Retinal pigment epithelial cell (primary cell): ENCODE data around the gene EPB42.

Source experiments
- DNase-seq: peaks from one replicate; pipeline ENCODE4 v3.0.0-alpha.2; 2010; ENCODE audit warnings: low read depth
- H3K4me3 ChIP-seq: 2 replicates; pipeline ENCODE4 v1.5.1; 2011; ENCODE audit warnings: mild to moderate bottlenecking, low read length, control low read depth, moderate library complexity
- CTCF ChIP-seq: conservative IDR thresholded peaks from 2 replicates; pipeline ENCODE4 v1.5.1; 2011; ENCODE audit warnings: low read depth, low read length, control low read depth, inconsistent platforms

The EPB42 gene

DNA sequence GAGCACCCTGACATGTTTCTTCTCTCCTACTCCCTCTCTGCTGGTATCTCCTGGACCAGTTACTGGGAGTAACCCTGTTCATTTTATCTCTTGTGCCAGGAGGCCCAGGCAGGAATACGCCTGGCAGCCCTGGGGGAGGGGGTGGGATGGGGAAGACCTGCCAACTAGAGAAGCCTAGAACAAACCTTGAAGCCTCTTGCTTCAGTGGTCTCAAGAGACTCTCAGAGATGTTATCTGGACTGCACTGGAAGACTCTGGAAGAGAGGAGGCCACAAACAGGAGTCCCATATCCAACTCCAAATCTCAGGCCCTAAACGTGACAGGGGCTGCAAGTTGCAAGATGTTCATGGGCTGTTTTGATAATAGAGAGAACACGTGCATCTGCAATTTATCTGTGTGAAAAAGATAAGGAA, at the start of gene EPB42:
Gene EPB42, minus strand, starts transcription at position 28 of the 413 bp plus-strand sequence. CDS start 193 bp downstream, outside the sequence.
- H3K4me3 ChIP-seq = no peak within 1 kb of the TSS
- TF ChIP-seq CTCF = no peak
- no peak for DNase-seq

GRCh38 chr15:43270113-43270665, 49.4 kb upstream of the EPB42 start:
- no peak for TF ChIP-seq CTCF
- H3K4me3 ChIP-seq = no peak overlapping the region
- DNase-seq = no peak

DNA sequence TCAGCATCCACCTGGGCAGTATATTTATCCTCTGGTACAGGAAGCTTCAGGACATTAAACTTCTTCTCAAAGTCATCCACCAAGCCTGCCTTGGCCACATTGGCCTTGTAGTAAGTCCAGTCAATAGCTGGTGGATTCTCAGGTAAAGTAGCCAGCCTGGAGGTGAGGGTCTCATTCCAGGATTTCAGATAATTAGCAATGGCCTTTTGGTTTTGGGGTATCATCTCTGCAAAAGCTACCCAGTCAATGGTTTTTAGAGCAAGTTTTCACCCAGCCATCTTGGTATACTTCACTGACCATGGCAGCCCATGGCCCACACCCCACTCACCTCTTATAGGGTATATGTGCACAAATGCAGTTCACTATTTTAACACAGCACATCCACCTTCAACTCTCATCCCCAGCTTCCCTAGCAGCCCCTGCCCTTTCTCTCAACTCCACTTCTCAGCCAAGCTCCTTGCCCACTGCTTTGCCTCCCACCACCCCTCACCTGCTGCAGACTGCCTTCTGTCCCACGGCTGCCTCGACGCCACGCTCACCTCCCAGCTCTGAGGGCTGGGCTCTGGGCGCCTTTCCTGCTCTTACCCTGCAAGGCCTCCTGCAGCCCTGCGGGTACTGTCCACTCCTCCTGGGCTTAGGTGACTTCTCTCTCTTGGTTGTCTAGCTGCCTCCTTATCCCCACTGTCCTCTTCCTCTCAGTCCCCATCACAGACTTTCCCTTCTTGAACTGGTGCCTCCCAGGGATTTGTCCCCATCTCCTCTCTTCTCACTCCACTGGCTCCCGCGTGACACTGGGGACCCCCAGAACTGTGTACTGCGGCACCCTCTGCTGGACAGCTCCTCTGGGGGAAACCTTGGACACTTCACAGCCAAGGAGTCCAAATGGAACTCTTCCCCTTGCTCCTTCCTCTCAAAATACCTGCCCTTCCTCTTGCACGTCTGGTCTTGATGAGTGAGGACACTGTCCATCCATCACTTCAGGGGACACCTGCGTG, 47.6 kb upstream of the EPB42 start:
- DNase-seq = no peak
- H3K4me3 ChIP-seq = no peak overlapping the region
- TF ChIP-seq CTCF = peak; percentile 53

DNA sequence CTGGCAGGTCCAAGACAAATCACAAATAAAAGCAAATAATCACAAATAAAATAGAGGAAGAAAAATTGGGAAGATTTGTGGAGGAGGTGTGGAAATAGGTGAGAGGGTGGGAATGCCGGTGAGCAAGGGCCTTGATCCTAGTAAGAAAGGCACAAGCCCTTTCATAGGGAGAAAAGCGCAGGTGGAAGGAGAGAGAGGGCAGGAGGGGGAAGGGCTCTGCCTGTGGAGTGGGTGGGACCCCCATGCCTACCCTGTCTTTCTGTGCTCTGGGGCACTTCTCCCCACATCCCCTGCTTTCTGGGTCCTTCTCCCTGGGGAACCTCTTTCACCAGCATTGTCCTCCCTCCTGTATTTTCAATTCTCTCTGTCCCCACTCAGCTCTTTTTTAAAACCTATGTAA, 46.6 kb upstream of the EPB42 start:
- no peak for DNase-seq
- no peak overlapping the region for H3K4me3 ChIP-seq
- TF ChIP-seq CTCF = no peak

DNA sequence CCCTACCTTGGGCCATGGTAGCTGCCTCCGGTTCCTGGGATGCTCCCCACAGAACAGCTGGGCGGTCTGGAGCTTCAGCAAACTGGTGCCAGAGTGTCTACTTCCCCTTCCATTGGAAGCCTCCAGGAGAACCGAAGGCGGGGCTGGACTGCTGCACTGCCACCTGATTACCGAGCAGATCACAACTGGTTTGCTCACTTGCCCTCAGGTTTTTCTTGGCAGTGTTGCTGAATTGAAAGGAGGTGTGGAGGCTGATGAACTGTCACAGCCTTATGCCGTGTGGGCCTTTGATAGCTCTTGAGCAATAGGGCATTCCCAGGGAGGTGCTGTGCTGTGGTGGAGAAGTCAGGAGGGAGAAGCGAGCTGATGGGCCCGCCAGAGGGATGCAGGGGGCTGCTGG, 46.0 kb upstream of the EPB42 start, which contains the start of gene TGM5:
Gene TGM5, minus strand, starts transcription at position 95 of the 400 bp plus-strand sequence. Its CDS starts 79 bp downstream, at position 16.
- H3K4me3 ChIP-seq = no peak within 1 kb of the TSS
- DNase-seq = no peak

DNA sequence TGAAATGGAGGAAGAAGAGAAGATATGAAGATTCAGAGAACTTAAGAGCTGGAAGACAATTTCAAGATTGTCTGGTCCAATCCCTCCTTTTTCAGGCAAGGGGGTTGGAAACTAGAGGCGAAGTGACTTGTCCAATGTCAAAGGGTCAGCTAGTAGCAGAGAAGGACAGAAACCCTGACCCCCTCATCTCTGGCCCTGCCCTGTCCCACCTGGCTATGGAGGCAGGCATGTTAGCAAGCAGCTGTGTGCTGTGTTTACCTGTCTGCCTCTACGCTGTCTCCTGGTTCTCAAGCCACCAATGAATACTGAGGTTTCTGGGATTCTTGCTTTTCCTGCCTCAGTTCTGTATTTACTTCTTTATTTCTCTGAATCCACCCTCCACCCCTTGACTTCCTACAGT, 45.6 kb upstream of the EPB42 start:
- no peak for TF ChIP-seq CTCF
- H3K4me3 ChIP-seq = no peak overlapping the region
- DNase-seq = no peak

More for the DNA sequence above, 46.0 kb upstream of the EPB42 start, which contains the start of gene TGM5:
- no peak for TF ChIP-seq CTCF
